BJ (cell line): Measurements from ENCODE around the gene SORBS1. TPM values are rescaled to one million over a fixed set of nuclear protein-coding genes. Genes with fewer than 3 reads are reported as not detected.

Source experiments
- CTCF ChIA-PET: fragments of 350-600 bp; formaldehyde crosslinking; extraction: SDS; loops from one replicate; lab custom pipeline; 2021; ENCODE audit warnings: antibody characterized with exemption, inconsistent platforms; lab: Yijun Ruan, JAX
- POLR2A ChIA-PET: fragments of 300-600 bp; sonication (Branson Sonifier 250); formaldehyde crosslinking; extraction: SDS; loops from one replicate; lab custom pipeline; 2021; ENCODE audit warnings: antibody characterized with exemption; lab: Charles Lee
- DNase-seq: peaks from one replicate; pipeline ENCODE4 v3.0.0-alpha.2; 2011; ENCODE audit warnings: low read depth
- H3K27me3 ChIP-seq: 2 replicates; pipeline ENCODE4 v1.6.0; 2011; ENCODE audit warnings: low read length; ENCODE audit not compliant: control insufficient read depth, insufficient read depth
- H3K36me3 ChIP-seq: 2 replicates; pipeline ENCODE4 v1.5.1; 2011; ENCODE audit warnings: low read length; ENCODE audit not compliant: control insufficient read depth, insufficient read depth
- H3K4me3 ChIP-seq: 2 replicates; pipeline ENCODE4 v1.5.1; 2011; ENCODE audit warnings: low read depth, mild to moderate bottlenecking, control low read depth, low read length
- CTCF ChIP-seq: IDR thresholded peaks from 2 replicates; pipeline ENCODE4 v1.5.1; 2011; ENCODE audit warnings: low read depth, mild to moderate bottlenecking, control low read depth, inconsistent platforms, low read length, moderate library complexity; ENCODE audit not compliant: insufficient read depth
- polyA plus RNA-seq: library from polyadenylated mRNA; depleted of rRNA; stranded (reverse); fragments of >200 nt; gene quantifications from 2 replicates; pipeline ENCODE4 v1.2.3, GENCODE V29; 2011

SORBS1 gene
- polyA plus RNA-seq, 1 experiment: 1.8 TPM

GRCh38 chr10:95306851-95307250, 254.3 kb downstream of the SORBS1 start:
- Histone ChIP-seq H3K4me3 (no peak overlapping the region), H3K36me3 (no peaks in the 10 kb centered on the region), H3K27me3 (peaks cover 3% of the 10 kb centered on the region)
- DNase-seq: no peak
- ChIA-PET CTCF (no interaction called here), POLR2A (no interaction called here)
- no peak for TF ChIP-seq CTCF

GRCh38 chr10:95306318-95306650, 254.9 kb downstream of the SORBS1 start:
- no peak overlapping the region for H3K4me3 ChIP-seq
- POLR2A ChIA-PET: no interaction called here
- no peak for DNase-seq
- CTCF ChIA-PET: no interaction called here
- H3K27me3 ChIP-seq: peaks cover 3% of the 10 kb centered on the region
- H3K36me3 ChIP-seq: no peaks in the 10 kb centered on the region
- TF ChIP-seq CTCF: no peak

GRCh38 chr10:95305606-95306317, 255.4 kb downstream of the SORBS1 start:
- DNase-seq: no peak
- Histone ChIP-seq H3K36me3 (no peaks in the 10 kb centered on the region), H3K27me3 (peaks cover 3% of the 10 kb centered on the region), H3K4me3 (no peak overlapping the region)
- ChIA-PET CTCF (no interaction called here), POLR2A (no interaction called here)
- no peak for TF ChIP-seq CTCF

DNA sequence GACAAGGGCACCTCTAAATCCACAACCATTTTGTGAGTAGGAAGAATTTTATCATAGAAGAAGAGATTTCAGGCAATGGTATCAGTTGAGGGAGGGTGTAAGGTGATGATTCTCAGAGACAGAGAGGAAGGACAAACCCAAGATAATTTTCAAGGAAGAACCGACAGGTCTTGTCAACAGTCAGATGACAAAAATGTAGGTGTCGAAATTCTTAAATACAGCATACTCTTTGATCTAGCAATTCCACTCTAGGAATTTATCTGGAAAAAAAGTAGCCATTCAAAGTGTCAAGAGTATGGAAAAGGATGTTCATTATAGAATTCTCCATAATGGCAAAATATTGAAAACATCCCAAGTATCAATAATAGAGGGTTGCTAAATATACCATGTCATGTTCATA, 256.2 kb downstream of the SORBS1 start:
- no peak for TF ChIP-seq CTCF
- ChIA-PET POLR2A (no interaction called here), CTCF (no interaction called here)
- no peak for DNase-seq
- Histone ChIP-seq H3K27me3 (no peaks in the 10 kb centered on the region; the same call in none of the 2 replicates), H3K4me3 (no peak overlapping the region), H3K36me3 (no peaks in the 10 kb centered on the region)

DNA sequence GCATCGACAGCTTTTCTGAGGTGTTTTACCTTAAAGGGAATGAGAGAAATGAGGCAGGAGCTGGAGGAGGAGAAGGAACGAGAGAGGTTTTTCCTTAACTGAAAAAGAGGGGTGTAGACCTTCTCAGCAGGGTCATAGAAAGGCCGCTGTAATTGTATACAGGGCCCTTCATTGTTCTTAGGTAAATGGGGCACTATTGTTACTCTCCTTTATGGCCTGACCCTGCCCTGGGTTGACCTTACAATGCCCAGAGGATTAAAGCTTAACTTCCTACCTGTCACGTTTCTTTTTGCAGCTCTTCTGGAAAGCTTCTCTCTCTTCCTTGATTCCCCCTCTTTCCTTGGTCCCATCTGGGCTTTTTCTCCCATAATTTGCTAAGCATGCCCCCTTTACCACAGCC, 256.7 kb downstream of the SORBS1 start:
- Histone ChIP-seq H3K4me3 (no peak overlapping the region), H3K27me3 (no peaks in the 10 kb centered on the region; the same call in none of the 2 replicates), H3K36me3 (no peaks in the 10 kb centered on the region)
- TF ChIP-seq CTCF: no peak
- DNase-seq: no peak
- ChIA-PET CTCF (no interaction called here), POLR2A (no interaction called here)
